T47D (cell line): ENCODE measurements around the gene KLF6.
"Not testable (repeated sequence)": the region's sequence is repeated elsewhere in the genome, so short reads cannot be mapped to it uniquely, and the experiment has no call there.

Source experiments
- DNase-seq, 2 experiments: peaks; one replicate each; pipeline versions ENCODE4 v3.0.0 to v3.0.0-alpha.2; 2011 to 2012; ENCODE audit warnings: low read depth in 1 of 2, low spot score in 1 of 2
- JUND ChIP-seq: IDR thresholded peaks from 2 replicates; pipeline ENCODE4 v1.6.1; 2012; ENCODE audit warnings: low read depth
- in situ Hi-C: cut with HindIII; loops from 2 replicates; pipeline ENCODE4 v1.10.0; 2016; ENCODE audit warnings: low sequenced_read_pairs, low pct_unique_long_range_greater_than_20kb

Gene KLF6

GRCh38 chr10:3735175-3735574 lies 49.8 kb downstream of the KLF6 start:
- DNase-seq: peak in 1 of 2 experiments; percentile 18

GRCh38 chr10:3734111-3734510 lies 50.9 kb downstream of the KLF6 start:
- DNase-seq: no peak
- in situ Hi-C loops: no loop called here
- no peak for TF ChIP-seq JUND

More at GRCh38 chr10:3735175-3735574, 49.8 kb downstream of the KLF6 start:
- in situ Hi-C loops: no loop called here
- no peak for TF ChIP-seq JUND

GRCh38 chr10:3732183-3732582 lies 52.8 kb downstream of the KLF6 start:
- in situ Hi-C loops: not testable (repeated sequence)

GRCh38 chr10:3729397-3729976 lies 55.5 kb downstream of the KLF6 start:
- no peak for TF ChIP-seq JUND
- peak in 1 of 2 experiments; percentile 32 for DNase-seq
- in situ Hi-C loops: no loop called here

More at GRCh38 chr10:3732183-3732582, 52.8 kb downstream of the KLF6 start:
- not testable (repeated sequence) for DNase-seq

- in situ Hi-C loops: no loop called here
- DNase-seq: no peak
- TF ChIP-seq JUND: no peak
Observed at GRCh38 chr10:3728563-3728962, 56.4 kb downstream of the KLF6 start.

GRCh38 chr10:3727268-3727667 lies 57.7 kb downstream of the KLF6 start:
- in situ Hi-C loops: no loop called here
- DNase-seq: no peak
- no peak for TF ChIP-seq JUND
